AG20443 (cell line): Measurements from ENCODE around the gene ABCG2.

Experiments
- DNase-seq: peaks from one replicate; pipeline ENCODE4 v3.0.0; 2012; ENCODE audit warnings: low spot score, mixed read lengths

Gene ABCG2

GRCh38 chr4:88158489-88159228, at the start of gene ABCG2:
Gene ABCG2, minus strand, starts transcription at chr4:88158639. Its CDS starts 18,644 bp downstream, at chr4:88139995.
- DNase-seq, result peak; percentile 42

DNA sequence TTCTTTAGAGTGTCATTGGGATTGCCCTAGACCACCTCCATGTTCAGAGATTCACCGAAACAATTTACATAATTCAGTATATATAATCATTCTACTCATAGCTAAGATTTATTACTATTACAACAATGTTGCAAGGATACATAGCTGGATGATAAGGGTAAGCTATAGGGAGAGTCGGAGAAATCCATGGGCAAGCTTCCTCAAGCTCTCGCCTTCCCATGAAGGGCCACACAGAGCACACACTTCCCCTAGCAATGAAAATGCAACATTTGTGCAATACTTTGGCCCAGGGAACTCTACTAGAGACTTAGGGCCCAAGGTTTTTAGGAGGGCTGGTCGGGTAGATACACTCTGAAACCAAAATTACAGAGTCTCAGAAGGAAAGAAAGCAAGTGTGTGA, 49.7 kb upstream of the ABCG2 start:
- DNase-seq, result no peak

- DNase-seq, result no peak
Observed at GRCh38 chr4:88207171-88207570, 48.7 kb upstream of the ABCG2 start.

DNA sequence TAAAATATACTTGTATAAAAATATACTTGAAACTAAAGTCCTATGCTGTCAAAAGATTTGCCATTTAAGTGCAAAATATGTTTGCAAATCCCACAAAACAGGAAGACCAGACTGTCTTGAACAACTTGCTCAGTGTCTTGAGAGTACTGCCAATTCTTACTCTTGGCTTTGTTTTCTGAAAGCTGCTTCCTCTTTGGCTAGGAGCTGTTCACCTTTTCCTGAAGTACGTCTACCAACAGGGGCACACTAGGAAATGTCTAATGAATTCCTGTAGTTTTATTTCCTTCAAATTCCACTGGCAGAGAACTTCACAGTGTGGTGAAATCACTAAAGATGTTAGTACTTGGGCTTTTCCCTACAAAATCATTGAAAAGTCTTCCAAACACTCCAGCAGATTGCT, 46.4 kb upstream of the ABCG2 start:
- DNase-seq, result no peak

- no peak for DNase-seq
Observed at GRCh38 chr4:88202443-88202842, 44.0 kb upstream of the ABCG2 start.

GRCh38 chr4:88200186-88200585, 41.7 kb upstream of the ABCG2 start:
- no peak for DNase-seq

- DNase-seq, result no peak
Observed at GRCh38 chr4:88196523-88197185, 38.2 kb upstream of the ABCG2 start.

GRCh38 chr4:88196013-88196365, 37.5 kb upstream of the ABCG2 start:
- DNase-seq, result no peak

DNA sequence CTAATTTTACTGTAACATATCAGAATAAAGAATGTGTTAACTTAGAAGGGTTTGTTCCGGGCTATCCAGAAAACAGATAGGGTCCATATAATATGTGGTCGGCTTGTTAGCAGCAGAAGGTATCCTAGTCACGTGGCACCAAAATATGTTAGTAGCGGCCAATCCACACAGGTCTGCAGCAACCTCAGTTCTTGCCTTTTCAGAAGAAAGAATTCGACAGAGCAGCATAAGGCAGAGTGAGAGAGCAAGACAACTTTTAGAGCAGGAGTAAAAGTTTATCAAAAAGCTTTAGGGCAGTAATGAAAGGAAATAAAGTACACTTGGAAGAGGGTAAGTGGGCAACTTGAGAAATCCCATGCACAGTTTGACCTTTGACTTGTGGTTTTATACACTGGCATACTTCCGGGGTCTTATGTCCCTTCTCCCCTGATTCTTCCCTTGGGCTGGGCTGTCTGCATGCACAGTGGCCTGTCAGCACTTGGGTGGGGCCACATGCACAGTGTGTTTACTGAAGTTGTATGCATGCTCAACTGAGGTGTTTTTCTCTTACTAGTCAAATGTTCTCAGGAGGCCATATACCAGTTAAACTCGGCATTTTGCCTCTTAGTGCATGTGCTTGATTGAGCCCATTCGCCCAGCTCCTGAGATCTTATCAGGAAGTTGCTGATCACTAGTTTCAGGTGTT, 37.0 kb upstream of the ABCG2 start:
- no peak for DNase-seq

GRCh38 chr4:88191404-88191803, 33.0 kb upstream of the ABCG2 start:
- DNase-seq, result no peak

- DNase-seq, result no peak
Observed at GRCh38 chr4:88189881-88190585, 31.6 kb upstream of the ABCG2 start.

GRCh38 chr4:88189418-88189738, 30.9 kb upstream of the ABCG2 start:
- no peak for DNase-seq

DNA sequence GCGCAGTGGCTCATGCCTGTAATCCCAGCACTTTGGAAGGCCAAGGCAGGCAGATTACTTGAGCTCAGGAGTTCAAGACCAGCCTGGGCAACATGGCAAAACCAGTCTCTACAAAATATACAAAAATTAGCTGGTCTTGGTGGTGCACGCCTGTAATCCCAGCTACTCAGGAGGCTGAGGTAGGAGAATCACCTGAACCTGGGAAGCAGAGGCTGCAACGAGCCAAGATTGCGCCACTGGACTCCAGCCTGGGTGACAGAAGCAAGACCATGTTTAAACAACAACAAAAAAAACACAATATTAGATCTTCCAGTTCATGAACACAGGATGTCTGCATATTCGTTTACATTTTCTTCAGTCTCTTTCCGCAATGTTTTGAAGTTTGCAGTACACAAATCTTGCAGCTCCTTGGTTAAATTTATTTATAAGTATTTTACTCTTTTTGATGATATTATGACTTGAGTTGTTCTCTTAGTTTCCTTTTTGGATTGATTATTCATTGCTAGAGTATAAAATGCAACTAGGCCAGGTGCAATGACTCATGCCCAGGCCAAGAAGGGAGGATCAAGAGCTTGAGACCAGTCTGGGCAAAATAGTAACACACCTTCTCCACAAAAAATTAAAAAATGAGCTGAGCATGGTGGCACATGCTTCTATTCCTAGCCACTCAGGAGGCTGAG, 30.4 kb upstream of the ABCG2 start:
- no peak for DNase-seq

GRCh38 chr4:88187766-88188165, 29.3 kb upstream of the ABCG2 start:
- DNase-seq, result no peak

GRCh38 chr4:88185906-88186305, 27.5 kb upstream of the ABCG2 start:
- DNase-seq, result no peak

DNA sequence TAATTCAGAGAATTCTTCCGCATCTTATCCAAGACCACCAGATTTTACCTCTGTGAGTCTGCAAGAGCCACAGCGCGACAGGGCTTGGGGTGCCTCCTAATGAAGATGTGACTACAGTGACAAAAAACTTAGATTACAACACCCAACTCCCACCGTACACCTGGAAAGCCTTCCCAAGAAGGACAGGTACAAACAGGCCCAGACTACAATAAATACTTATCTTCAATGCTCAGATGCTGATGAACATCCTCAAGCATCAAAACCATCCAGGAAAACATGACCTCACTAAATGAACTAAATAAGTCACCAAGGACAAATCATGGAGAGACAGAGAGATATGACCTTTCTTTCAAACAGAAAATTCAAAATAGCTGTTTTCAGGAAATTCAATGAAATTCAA, 20.8 kb upstream of the ABCG2 start:
- DNase-seq, result no peak

DNA sequence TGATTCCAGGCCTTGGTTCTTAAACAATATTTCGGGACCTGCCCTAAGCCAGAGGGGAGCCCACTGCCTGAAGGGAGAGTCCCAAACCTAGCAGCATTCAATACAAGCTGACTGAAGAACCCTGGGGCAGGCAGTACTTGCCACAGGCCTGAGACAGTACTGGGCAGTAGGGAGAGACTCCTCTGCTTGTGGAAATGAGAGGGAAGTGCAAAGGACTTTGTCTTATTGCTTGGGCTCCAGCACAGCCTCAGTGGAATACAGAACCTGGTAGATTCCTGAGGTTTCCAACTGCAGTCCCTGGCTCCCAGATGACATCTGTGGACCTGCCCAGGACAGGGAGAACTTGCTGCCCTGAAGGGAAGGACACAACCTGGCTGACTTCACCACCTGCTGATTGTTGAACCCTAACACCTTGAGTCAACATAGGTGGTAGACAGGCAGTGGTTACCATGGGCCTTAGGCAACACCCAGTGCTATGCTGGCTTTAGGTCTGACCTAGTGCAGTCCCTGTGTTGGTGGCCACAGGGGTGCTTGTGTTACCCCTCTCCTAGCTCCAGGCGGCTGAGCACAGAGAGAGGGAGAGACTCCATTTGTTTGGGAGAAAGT, 20.3 kb upstream of the ABCG2 start:
- no peak for DNase-seq

DNA sequence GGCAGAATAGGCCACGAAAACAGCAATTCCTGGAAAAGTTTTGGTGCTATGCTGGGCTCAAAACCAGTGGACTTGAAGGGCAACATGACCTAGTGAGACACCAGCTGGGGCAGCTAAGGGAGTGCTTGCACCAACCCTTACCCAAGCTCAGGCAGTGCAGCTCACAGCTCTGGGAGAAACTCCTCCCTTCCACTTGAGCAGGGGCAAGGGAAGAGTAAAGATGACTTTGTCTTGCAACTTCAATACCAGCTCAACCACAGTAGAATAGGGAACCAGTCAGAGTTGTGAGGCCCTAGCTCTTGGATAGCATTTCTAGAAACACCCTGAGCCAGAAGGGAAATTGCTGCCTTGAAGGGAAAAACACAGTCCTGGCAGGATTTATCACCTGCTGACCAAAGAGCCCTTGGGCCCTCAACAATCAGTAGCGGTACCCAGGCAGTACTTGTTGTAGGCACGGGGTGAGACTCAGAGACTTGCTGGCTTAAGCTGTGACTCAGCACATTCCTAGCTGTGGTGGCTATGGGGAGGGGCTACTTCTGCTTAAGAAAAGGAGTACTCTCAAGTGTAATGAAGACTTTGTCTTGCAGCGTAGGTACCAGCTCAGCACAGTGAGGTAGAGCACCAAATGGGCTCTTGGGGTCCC, 19.7 kb upstream of the ABCG2 start:
- peak; percentile 55 for DNase-seq

DNA sequence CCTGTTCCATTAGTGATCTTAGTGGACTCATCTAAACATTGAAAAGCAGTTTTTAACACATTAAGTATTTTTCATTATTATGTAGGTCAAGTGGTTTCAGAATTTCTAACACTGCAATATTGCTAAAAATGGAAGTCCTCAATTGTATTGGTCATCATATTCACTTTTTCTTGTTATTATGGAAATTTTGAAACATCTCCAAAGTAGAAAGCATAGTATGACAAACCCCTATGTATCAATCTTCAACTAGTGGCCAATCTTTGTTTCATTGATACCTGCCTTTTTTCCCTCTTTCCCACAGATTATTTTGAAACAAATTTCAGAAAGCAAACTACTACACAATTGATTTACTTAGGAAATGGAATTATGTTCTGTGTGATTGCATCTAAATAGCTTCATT, 14.5 kb upstream of the ABCG2 start:
- DNase-seq, result no peak

- no peak for DNase-seq
Observed at GRCh38 chr4:88171206-88171605, 12.8 kb upstream of the ABCG2 start.

DNA sequence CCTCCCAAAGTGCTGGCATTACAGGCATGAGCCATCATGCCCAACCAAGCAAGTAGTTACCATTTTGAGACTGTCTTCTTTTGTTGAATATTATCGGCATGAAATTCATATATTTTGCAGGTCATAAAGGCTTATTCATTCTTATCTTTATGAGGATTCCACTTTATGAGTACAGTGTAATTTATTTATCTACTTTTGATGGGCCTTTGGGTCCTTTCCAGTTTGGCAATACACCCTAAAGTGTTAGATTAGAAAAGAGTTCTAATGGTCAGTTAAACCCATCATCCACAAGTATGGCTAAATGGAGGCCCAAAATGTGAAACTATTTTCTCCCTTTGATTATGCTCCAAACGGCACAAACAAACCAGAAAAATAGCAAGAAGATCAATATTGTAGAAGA, 10.9 kb upstream of the ABCG2 start:
- DNase-seq, result no peak
